OCI-LY3 (cell line): ENCODE data around the gene EPB41L4A.

ENCODE experiments used
- H2AFZ ChIP-seq: fragments of 200-600, 300-600 bp; shearing (Covaris generic); 2 replicates; pipeline ENCODE4 v1.6.0; 2014; ENCODE audit warnings: antibody characterized with exemption, low read depth, low read length
- H3K27ac ChIP-seq: fragments of 200-600, 300-600 bp; sonication (generic); 2 replicates; pipeline ENCODE4 v1.5.1; 2014; ENCODE audit warnings: mild to moderate bottlenecking, low read length, moderate library complexity, mixed read lengths
- H3K27me3 ChIP-seq: fragments of 200-600, 300-600 bp; sonication (generic); 2 replicates; pipeline ENCODE4 v1.6.1; 2014; ENCODE audit warnings: low read depth, low read length, mixed read lengths
- H3K36me3 ChIP-seq: fragments of 200-600, 300-600 bp; sonication (generic); replicated peaks from 2 replicates; pipeline ENCODE3; 2014; ENCODE audit warnings: low read depth, low read length, mixed read lengths
- H3K4me1 ChIP-seq: fragments of 300-600, 200-600 bp; sonication (generic); 2 replicates; pipeline ENCODE4 v1.6.1; 2014; ENCODE audit warnings: low read length, mixed read lengths
- H3K4me2 ChIP-seq: fragments of 200-600, 300-600 bp; sonication (generic); 2 replicates; pipeline ENCODE4 v1.6.1; 2014; ENCODE audit warnings: low read length, mixed read lengths
- H3K4me3 ChIP-seq: fragments of 300-600, 200-600 bp; sonication (generic); 2 replicates; pipeline ENCODE4 v1.5.1; 2014; ENCODE audit warnings: antibody characterized with exemption, mild to moderate bottlenecking, low read length, moderate library complexity
- H3K79me2 ChIP-seq: fragments of 300-600, 200-600 bp; shearing (Covaris generic); 2 replicates; pipeline ENCODE4 v1.6.1; 2014; ENCODE audit warnings: mild to moderate bottlenecking, low read length, mixed read lengths
- H3K9ac ChIP-seq: fragments of 300-600, 200-600 bp; shearing (Covaris generic); 2 replicates; pipeline ENCODE4 v1.6.0; 2014; ENCODE audit warnings: mild to moderate bottlenecking, low read length, moderate library complexity
- H3K9me3 ChIP-seq: fragments of 200-600, 300-600 bp; shearing (Covaris generic); 2 replicates; pipeline ENCODE4 v1.6.1; 2014; ENCODE audit warnings: low read length, mixed read lengths; ENCODE audit not compliant: insufficient read depth
- H4K20me1 ChIP-seq: fragments of 200-600, 300-600 bp; sonication (generic); 2 replicates; pipeline ENCODE4 v1.6.1; 2016; ENCODE audit warnings: low read length, mixed read lengths; ENCODE audit not compliant: insufficient read depth
- EZH2phosphoT487 ChIP-seq: fragments of 200-600 bp; shearing (Covaris generic); IDR thresholded peaks from 2 replicates; pipeline ENCODE4 v1.6.1; 2018; ENCODE audit warnings: antibody characterized with exemption, mixed run types, low read depth
- TF ChIP-seq, protein P1 (sequence below): fragments of 200-600, 300-600 bp; sonication (generic); IDR thresholded peaks from 2 replicates; pipeline ENCODE4 v1.5.1; 2014; ENCODE audit warnings: antibody characterized with exemption, low read length, low read depth

EPB41L4A gene

DNA sequence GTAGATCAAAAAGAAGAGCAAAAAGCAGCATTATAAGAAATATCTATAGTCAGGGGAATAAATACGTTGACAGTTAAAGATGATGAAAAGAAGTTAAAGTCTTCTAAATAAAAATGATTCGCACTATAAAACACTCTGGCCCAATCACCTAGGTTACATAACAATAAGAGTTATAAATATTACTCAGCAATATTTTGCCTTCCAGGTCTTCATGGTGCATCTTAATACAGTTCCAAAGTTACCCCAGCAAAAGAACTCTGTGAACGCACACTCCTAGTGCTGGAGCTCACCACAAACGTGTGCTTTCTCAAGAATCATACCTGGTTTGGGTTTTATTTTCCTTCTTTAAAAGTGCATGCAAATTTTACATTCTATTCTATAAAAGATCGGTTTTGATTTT, 44.7 kb downstream of the EPB41L4A start:
- no peak overlapping the region for H3K4me3 ChIP-seq
- TF ChIP-seq, protein P1, sequence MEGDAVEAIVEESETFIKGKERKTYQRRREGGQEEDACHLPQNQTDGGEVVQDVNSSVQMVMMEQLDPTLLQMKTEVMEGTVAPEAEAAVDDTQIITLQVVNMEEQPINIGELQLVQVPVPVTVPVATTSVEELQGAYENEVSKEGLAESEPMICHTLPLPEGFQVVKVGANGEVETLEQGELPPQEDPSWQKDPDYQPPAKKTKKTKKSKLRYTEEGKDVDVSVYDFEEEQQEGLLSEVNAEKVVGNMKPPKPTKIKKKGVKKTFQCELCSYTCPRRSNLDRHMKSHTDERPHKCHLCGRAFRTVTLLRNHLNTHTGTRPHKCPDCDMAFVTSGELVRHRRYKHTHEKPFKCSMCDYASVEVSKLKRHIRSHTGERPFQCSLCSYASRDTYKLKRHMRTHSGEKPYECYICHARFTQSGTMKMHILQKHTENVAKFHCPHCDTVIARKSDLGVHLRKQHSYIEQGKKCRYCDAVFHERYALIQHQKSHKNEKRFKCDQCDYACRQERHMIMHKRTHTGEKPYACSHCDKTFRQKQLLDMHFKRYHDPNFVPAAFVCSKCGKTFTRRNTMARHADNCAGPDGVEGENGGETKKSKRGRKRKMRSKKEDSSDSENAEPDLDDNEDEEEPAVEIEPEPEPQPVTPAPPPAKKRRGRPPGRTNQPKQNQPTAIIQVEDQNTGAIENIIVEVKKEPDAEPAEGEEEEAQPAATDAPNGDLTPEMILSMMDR: no peak
- TF ChIP-seq EZH2phosphoT487: no peak
- peaks cover 2% of the 10 kb centered on the region for H3K4me1 ChIP-seq
- H2AFZ ChIP-seq: no peak overlapping the region
- no peaks in the 10 kb centered on the region for H3K9me3 ChIP-seq
- no peaks in the 10 kb centered on the region for H3K36me3 ChIP-seq
- H3K79me2 ChIP-seq: no peaks in the 10 kb centered on the region
- no peaks in the 10 kb centered on the region for H3K27me3 ChIP-seq
- H4K20me1 ChIP-seq: no peaks in the 10 kb centered on the region
- no peak overlapping the region for H3K27ac ChIP-seq
- H3K4me2 ChIP-seq: no peak overlapping the region
- H3K9ac ChIP-seq: no peak overlapping the region

DNA sequence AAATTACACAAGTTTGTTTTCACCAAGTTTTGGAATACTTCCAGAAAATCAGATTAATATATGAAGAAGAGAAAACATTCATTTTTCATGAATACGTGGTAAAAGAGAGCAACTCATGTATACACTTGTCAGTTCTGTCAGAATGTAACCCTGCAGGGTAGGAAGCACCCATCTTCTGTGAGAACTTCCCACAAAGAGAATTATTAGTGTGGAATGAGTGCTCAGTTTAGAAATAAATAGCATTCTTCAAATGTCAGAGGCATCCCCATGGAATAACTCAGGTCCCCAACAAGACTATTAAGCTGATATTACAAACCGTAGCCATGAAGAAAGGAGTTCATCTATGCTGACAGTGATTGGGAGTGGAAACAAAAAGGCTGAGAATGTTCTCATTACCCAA, 45.2 kb downstream of the EPB41L4A start:
- H3K9ac ChIP-seq: no peak overlapping the region
- no peaks in the 10 kb centered on the region for H3K36me3 ChIP-seq
- no peak overlapping the region for H3K27ac ChIP-seq
- no peaks in the 10 kb centered on the region for H3K9me3 ChIP-seq
- no peaks in the 10 kb centered on the region for H3K4me1 ChIP-seq
- no peak overlapping the region for H2AFZ ChIP-seq
- no peaks in the 10 kb centered on the region for H3K79me2 ChIP-seq
- H4K20me1 ChIP-seq: no peaks in the 10 kb centered on the region
- H3K4me2 ChIP-seq: no peak overlapping the region
- no peaks in the 10 kb centered on the region for H3K27me3 ChIP-seq
- no peak for TF ChIP-seq EZH2phosphoT487
- TF ChIP-seq, protein P1: no peak
- H3K4me3 ChIP-seq: no peak overlapping the region

DNA sequence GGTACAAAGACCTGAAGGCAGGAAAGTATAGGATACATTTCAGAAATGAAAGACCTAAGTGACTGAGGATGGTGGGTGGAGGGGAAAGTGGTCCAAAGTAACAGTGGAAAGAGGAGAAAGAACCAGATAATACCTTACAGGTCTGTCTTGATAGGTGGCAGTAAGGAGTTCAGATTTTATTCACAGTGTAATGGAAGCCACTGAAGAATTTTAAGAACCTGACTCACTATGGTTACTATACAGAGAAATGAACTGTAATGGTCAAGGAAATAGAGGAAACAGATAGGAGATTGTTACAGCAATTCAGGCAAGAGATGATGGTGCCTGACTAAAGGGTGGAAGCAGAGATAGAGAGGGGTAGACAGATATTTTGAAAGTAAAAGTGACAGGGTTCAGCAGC, 46.5 kb downstream of the EPB41L4A start:
- TF ChIP-seq EZH2phosphoT487: no peak
- TF ChIP-seq, protein P1: peak; percentile 21
- no peaks in the 10 kb centered on the region for H3K27me3 ChIP-seq
- no peaks in the 10 kb centered on the region for H3K9me3 ChIP-seq
- no peak overlapping the region for H3K9ac ChIP-seq
- no peak overlapping the region for H2AFZ ChIP-seq
- H3K27ac ChIP-seq: no peak overlapping the region
- H3K4me2 ChIP-seq: 0 out of 2 replicates have a peak overlapping the region, but pooled peaks have one; percentile 6
- no peaks in the 10 kb centered on the region for H3K4me1 ChIP-seq
- no peak overlapping the region for H3K4me3 ChIP-seq
- no peaks in the 10 kb centered on the region for H3K36me3 ChIP-seq
- H4K20me1 ChIP-seq: no peaks in the 10 kb centered on the region
- no peaks in the 10 kb centered on the region for H3K79me2 ChIP-seq

DNA sequence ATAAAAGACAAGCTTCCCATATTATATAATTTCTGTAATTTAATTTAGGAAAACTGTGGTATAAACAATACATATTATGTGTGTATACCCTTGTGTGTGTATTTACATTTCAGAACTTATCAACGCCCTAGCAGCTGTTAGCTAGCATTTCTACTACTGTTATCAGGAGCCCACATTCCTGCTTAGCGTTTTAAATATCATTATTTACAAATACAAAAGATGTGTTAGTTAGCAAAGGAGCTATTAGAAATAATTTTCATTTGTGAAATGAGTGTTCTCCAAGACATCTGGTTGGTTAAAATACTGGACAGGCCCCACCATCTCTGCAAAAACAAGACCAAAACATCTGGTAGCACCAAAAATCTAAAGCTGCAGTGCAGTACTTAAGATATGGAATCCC, 48.0 kb downstream of the EPB41L4A start:
- H3K9ac ChIP-seq: no peak overlapping the region
- no peaks in the 10 kb centered on the region for H3K27me3 ChIP-seq
- H3K9me3 ChIP-seq: no peaks in the 10 kb centered on the region
- H3K4me3 ChIP-seq: no peak overlapping the region
- H3K36me3 ChIP-seq: no peaks in the 10 kb centered on the region
- no peak overlapping the region for H2AFZ ChIP-seq
- TF ChIP-seq, protein P1: no peak
- no peak for TF ChIP-seq EZH2phosphoT487
- H3K79me2 ChIP-seq: no peaks in the 10 kb centered on the region
- no peak overlapping the region for H3K4me2 ChIP-seq
- no peaks in the 10 kb centered on the region for H4K20me1 ChIP-seq
- no peak overlapping the region for H3K27ac ChIP-seq
- H3K4me1 ChIP-seq: no peaks in the 10 kb centered on the region
